ENCODE results near the gene TRIM54. TPM values are rescaled to one million over a fixed set of nuclear protein-coding genes. Genes with fewer than 3 reads are reported as not detected.

TRIM54 gene
- total RNA-seq, 1 donor from 2014 or later: not detected

- no peak for TF ChIP-seq CTCF (conservative IDR thresholded peaks at IDR 0.05)
- H3K4me3 Mint-ChIP-seq: no peak overlapping the region
- H3K4me1 Mint-ChIP-seq: peaks cover 5% of the 10 kb centered on the region
- no peaks in the 10 kb centered on the region for H3K9me3 Mint-ChIP-seq
- H3K27me3 Mint-ChIP-seq (ENCODE audit: low read depth): peaks cover 64% of the 10 kb centered on the region
- no peak overlapping the region for H3K27ac Mint-ChIP-seq (ENCODE audit: unreplicated experiment)
- H3K36me3 Mint-ChIP-seq (ENCODE audit: low read depth): peaks cover 13% of the 10 kb centered on the region
- no peak for DNase-seq (ENCODE audit: low read depth, low spot score)
These were observed 25.0 kb downstream of the TRIM54 start for GRCh38 chr2:27307287-27307544.

GRCh38 chr2:27307545-27308358 is 25.5 kb downstream of the TRIM54 start:
- no peak overlapping the region for H3K4me3 Mint-ChIP-seq
- no peak overlapping the region for H3K27ac Mint-ChIP-seq (ENCODE audit: unreplicated experiment)
- H3K9me3 Mint-ChIP-seq: no peaks in the 10 kb centered on the region
- H3K27me3 Mint-ChIP-seq (ENCODE audit: low read depth): peaks cover 66% of the 10 kb centered on the region
- DNase-seq (ENCODE audit: low read depth, low spot score): no peak
- H3K4me1 Mint-ChIP-seq: peaks cover 5% of the 10 kb centered on the region
- peaks cover 13% of the 10 kb centered on the region for H3K36me3 Mint-ChIP-seq (ENCODE audit: low read depth)
- TF ChIP-seq CTCF (conservative IDR thresholded peaks at IDR 0.05): no peak

- Mint-ChIP-seq H3K27me3 (ENCODE audit: low read depth) (peaks cover 65% of the 10 kb centered on the region), H3K36me3 (ENCODE audit: low read depth) (peaks cover 13% of the 10 kb centered on the region), H3K27ac (ENCODE audit: unreplicated experiment) (no peak within 1 kb of the TSS), H3K9me3 (no peaks in the 10 kb centered on the region), H3K4me1 (peaks cover 5% of the 10 kb centered on the region), H3K4me3 (peak within 1 kb of the TSS; percentile 41)
- TF ChIP-seq CTCF (conservative IDR thresholded peaks at IDR 0.05): no peak
- peak; percentile 44 for DNase-seq (ENCODE audit: low read depth, low spot score)
These were observed 26.2 kb downstream of the TRIM54 start, which contains the start of gene UCN for GRCh38 chr2:27308359-27308881. UCN (minus strand) TSS chr2:27308445; CDS start chr2:27307895, 550 bp downstream.

GRCh38 chr2:27309651-27310050 is 27.4 kb downstream of the TRIM54 start:
- peaks cover 58% of the 10 kb centered on the region for H3K27me3 Mint-ChIP-seq (ENCODE audit: low read depth)
- no peaks in the 10 kb centered on the region for H3K9me3 Mint-ChIP-seq
- TF ChIP-seq CTCF (conservative IDR thresholded peaks at IDR 0.05): no peak
- DNase-seq (ENCODE audit: low read depth, low spot score): no peak
- H3K36me3 Mint-ChIP-seq (ENCODE audit: low read depth): peaks cover 13% of the 10 kb centered on the region
- H3K4me3 Mint-ChIP-seq: no peak overlapping the region
- H3K4me1 Mint-ChIP-seq: peaks cover 5% of the 10 kb centered on the region
- no peak overlapping the region for H3K27ac Mint-ChIP-seq (ENCODE audit: unreplicated experiment)

- no peak overlapping the region for H3K4me3 Mint-ChIP-seq
These were observed 29.9 kb downstream of the TRIM54 start for GRCh38 chr2:27312152-27312551.

More at GRCh38 chr2:27312152-27312551, 29.9 kb downstream of the TRIM54 start:
- no peak overlapping the region for H3K27ac Mint-ChIP-seq (ENCODE audit: unreplicated experiment)
- peaks cover 34% of the 10 kb centered on the region for H3K27me3 Mint-ChIP-seq (ENCODE audit: low read depth)
- peaks cover 5% of the 10 kb centered on the region for H3K4me1 Mint-ChIP-seq
- peaks cover 13% of the 10 kb centered on the region for H3K36me3 Mint-ChIP-seq (ENCODE audit: low read depth)
- no peak for TF ChIP-seq CTCF (conservative IDR thresholded peaks at IDR 0.05)
- no peak for DNase-seq (ENCODE audit: low read depth, low spot score)
- H3K9me3 Mint-ChIP-seq: no peaks in the 10 kb centered on the region
